Mesenchymal stem cell (in vitro differentiated cells and primary cell): ENCODE results near the gene FAM13A.

Source experiments
- DNase-seq: peaks from one replicate; pipeline ENCODE4 v3.0.0-alpha.2; 2013
- H2AFZ ChIP-seq: one replicate; pipeline ENCODE4 v1.6.1; 2013; ENCODE audit warnings: low read depth, mild to moderate bottlenecking, control low read depth, inconsistent platforms, low read length, moderate library complexity
- H2AK5ac ChIP-seq: 2 replicates; pipeline ENCODE4 v1.6.1; 2013; ENCODE audit warnings: low read length, moderate library complexity, mild to moderate bottlenecking, inconsistent platforms; ENCODE audit not compliant: severe bottlenecking
- H2BK120ac ChIP-seq: one replicate; pipeline ENCODE4 v1.6.1; 2013; ENCODE audit warnings: low read depth, mild to moderate bottlenecking, inconsistent platforms, low read length, moderate library complexity
- H2BK12ac ChIP-seq, 2 experiments: one replicate each; pipeline ENCODE4 v1.6.1; 2013; ENCODE audit warnings: inconsistent platforms in 2 of 2, low read length in 2 of 2, mild to moderate bottlenecking in 2 of 2, moderate library complexity in 2 of 2, control low read depth in 1 of 2
- H2BK15ac ChIP-seq: one replicate; pipeline ENCODE4 v1.6.1; 2013; ENCODE audit warnings: mild to moderate bottlenecking, low read depth, inconsistent platforms; ENCODE audit not compliant: poor library complexity, severe bottlenecking
- H2BK5ac ChIP-seq: 2 replicates; pipeline ENCODE4 v1.6.1; 2013; ENCODE audit warnings: low read depth, mild to moderate bottlenecking, low read length, control low read depth, inconsistent platforms; ENCODE audit not compliant: poor library complexity, severe bottlenecking
- H3K14ac ChIP-seq, 2 experiments: one replicate each; pipeline ENCODE4 v1.6.1; 2013; ENCODE audit warnings: inconsistent platforms in 2 of 2, low read length in 2 of 2, control low read depth in 1 of 2, mild to moderate bottlenecking in 1 of 2, moderate library complexity in 1 of 2
- H3K18ac ChIP-seq, 2 experiments: one replicate each; pipeline ENCODE4 v1.6.1; 2013; ENCODE audit warnings: inconsistent platforms in 2 of 2, low read length in 2 of 2, control low read depth in 1 of 2, low read depth in 1 of 2, mild to moderate bottlenecking in 1 of 2
- H3K23ac ChIP-seq, 2 experiments: one replicate each; pipeline ENCODE4 v1.6.1; 2013; ENCODE audit warnings: inconsistent platforms in 2 of 2, low read length in 2 of 2, mild to moderate bottlenecking in 2 of 2, moderate library complexity in 2 of 2, control low read depth in 1 of 2
- H3K27ac ChIP-seq: 2 replicates; pipeline ENCODE4 v1.5.1; 2013; ENCODE audit warnings: mild to moderate bottlenecking, moderate library complexity, low read length, control low read depth, inconsistent platforms; ENCODE audit not compliant: poor library complexity, severe bottlenecking
- H3K27me3 ChIP-seq, 2 experiments: 2 replicates each; pipeline versions ENCODE4 v1.6.1 to v1.7.0; 2013; ENCODE audit warnings: low read length in 2 of 2, mild to moderate bottlenecking in 2 of 2, moderate library complexity in 2 of 2, control low read depth in 1 of 2, inconsistent platforms in 1 of 2; ENCODE audit not compliant: control insufficient read depth in 1 of 2, insufficient read depth in 1 of 2
- H3K36me3 ChIP-seq, 2 experiments: 2 replicates each; pipeline versions ENCODE4 v1.6.1 to v1.7.0; 2013; ENCODE audit warnings: low read length in 2 of 2, control low read depth in 1 of 2, inconsistent platforms in 1 of 2, low read depth in 1 of 2, mild to moderate bottlenecking in 1 of 2; ENCODE audit not compliant: insufficient read depth in 2 of 2, control insufficient read depth in 1 of 2
- H3K4ac ChIP-seq, 2 experiments: one replicate each; pipeline ENCODE4 v1.6.1; 2013; ENCODE audit warnings: inconsistent platforms in 2 of 2, low read length in 2 of 2, mild to moderate bottlenecking in 2 of 2, moderate library complexity in 2 of 2, control low read depth in 1 of 2, low read depth in 1 of 2
- H3K4me1 ChIP-seq: 2 replicates; pipeline ENCODE4 v1.6.1; 2013; ENCODE audit warnings: low read depth, low read length, control low read depth; ENCODE audit not compliant: control insufficient read depth, insufficient read depth
- H3K4me2 ChIP-seq: 2 replicates; pipeline ENCODE4 v1.6.1; 2013; ENCODE audit warnings: low read length, mild to moderate bottlenecking, inconsistent platforms; ENCODE audit not compliant: poor library complexity, severe bottlenecking
- H3K4me3 ChIP-seq, 2 experiments: 2 replicates each; pipeline versions ENCODE4 v1.5.1 to v1.7.0; 2013; ENCODE audit warnings: low read length in 2 of 2, mild to moderate bottlenecking in 2 of 2, control low read depth in 1 of 2, low read depth in 1 of 2; ENCODE audit not compliant: insufficient read depth in 1 of 2
- H3K79me1 ChIP-seq: replicated peaks from 2 replicates; pipeline ENCODE4 v1.6.1; 2013; ENCODE audit warnings: mild to moderate bottlenecking, control low read depth, low read length, inconsistent platforms; ENCODE audit not compliant: poor library complexity, severe bottlenecking
- H3K9ac ChIP-seq: 2 replicates; pipeline ENCODE4 v1.7.0; 2013; ENCODE audit warnings: mild to moderate bottlenecking, low read length, moderate library complexity
- H3K9me3 ChIP-seq: 2 replicates; pipeline ENCODE4 v1.7.0; 2013; ENCODE audit warnings: mild to moderate bottlenecking, low read length; ENCODE audit not compliant: control insufficient read depth
- H4K8ac ChIP-seq: one replicate; pipeline ENCODE4 v1.6.1; 2013; ENCODE audit warnings: inconsistent platforms, mild to moderate bottlenecking, low read length, moderate library complexity
- H4K91ac ChIP-seq: one replicate; pipeline ENCODE4 v1.6.1; 2013; ENCODE audit warnings: mild to moderate bottlenecking, low read length, inconsistent platforms
- WGBS: methylation state at CpG from one replicate; pipeline ENCODE4 v1.1.7; 2013; ENCODE audit warnings: mixed read lengths; 5-methylcytosine and 5-hydroxymethylcytosine counted together

Gene FAM13A

GRCh38 chr4:88738180-88738579, 318.8 kb downstream of the FAM13A start:
- Histone ChIP-seq H2BK5ac (no peak overlapping the region), H2AFZ (no peak overlapping the region), H3K9ac (no peak overlapping the region), H3K4me3 (no peak overlapping the region), H4K91ac (no peak overlapping the region), H3K79me1 (no peaks in the 10 kb centered on the region), H3K14ac (no peak overlapping the region), H3K4ac (no peak overlapping the region), H3K9me3 (no peaks in the 10 kb centered on the region), H3K36me3 (peaks cover 4 to 43% of the 10 kb centered on the region in 2 experiments), H2BK120ac (no peak overlapping the region), H3K27ac (peak overlapping the region; percentile 64), H3K27me3 (no peaks in the 10 kb centered on the region), H2BK15ac (no peak overlapping the region), H3K23ac (no peak overlapping the region), H2AK5ac (peak overlapping the region; percentile 79), H3K4me2 (no peak overlapping the region), H2BK12ac (no peak overlapping the region), H4K8ac (no peak overlapping the region), H3K4me1 (peaks cover 9% of the 10 kb centered on the region), H3K18ac (no peak overlapping the region)
- WGBS: 92% methylated on average over 4 of the region's 4 CpGs
- no peak for DNase-seq

GRCh38 chr4:88737307-88737941, 319.6 kb downstream of the FAM13A start:
- Histone ChIP-seq H3K27ac (peak overlapping the region; percentile 64), H3K9ac (no peak overlapping the region), H3K23ac (no peak overlapping the region), H3K27me3 (no peaks in the 10 kb centered on the region), H3K14ac (no peak overlapping the region), H4K91ac (no peak overlapping the region), H4K8ac (no peak overlapping the region), H2BK12ac (no peak overlapping the region), H3K18ac (no peak overlapping the region), H2BK15ac (no peak overlapping the region), H2AFZ (no peak overlapping the region), H3K4me3 (no peak overlapping the region), H3K36me3 (peaks cover 4 to 48% of the 10 kb centered on the region in 2 experiments), H3K9me3 (no peaks in the 10 kb centered on the region), H2BK120ac (no peak overlapping the region), H2BK5ac (no peak overlapping the region), H3K4me2 (peak overlapping the region; percentile 70), H2AK5ac (no peak overlapping the region), H3K4me1 (peaks cover 9% of the 10 kb centered on the region), H3K79me1 (no peaks in the 10 kb centered on the region), H3K4ac (no peak overlapping the region)
- peak; percentile 17 for DNase-seq
- 60% methylated on average over 11 of the region's 14 CpGs for WGBS

- Histone ChIP-seq H3K14ac (no peak overlapping the region), H3K4me2 (no peak overlapping the region), H2AK5ac (no peak overlapping the region), H2BK12ac (no peak overlapping the region), H3K27me3 (no peaks in the 10 kb centered on the region), H2BK15ac (no peak overlapping the region), H4K91ac (no peak overlapping the region), H3K36me3 (peaks cover 4 to 54% of the 10 kb centered on the region in 2 experiments), H3K4ac (no peak overlapping the region), H3K9ac (no peak overlapping the region), H3K79me1 (no peaks in the 10 kb centered on the region), H2BK5ac (no peak overlapping the region), H4K8ac (no peak overlapping the region), H3K27ac (no peak overlapping the region), H3K4me1 (peaks cover 9% of the 10 kb centered on the region), H3K23ac (no peak overlapping the region), H2AFZ (no peak overlapping the region), H3K18ac (no peak overlapping the region), H3K9me3 (no peaks in the 10 kb centered on the region), H2BK120ac (no peak overlapping the region), H3K4me3 (no peak overlapping the region)
- no peak for DNase-seq
- WGBS: 95% methylated on average over 3 of the region's 3 CpGs
These were observed 320.7 kb downstream of the FAM13A start for GRCh38 chr4:88736264-88736663.

- H3K18ac ChIP-seq: no peak overlapping the region
- no peak overlapping the region for H4K91ac ChIP-seq
- H3K14ac ChIP-seq: no peak overlapping the region
- no peak overlapping the region for H3K4ac ChIP-seq
- no peak overlapping the region for H4K8ac ChIP-seq
- no peak overlapping the region for H2BK15ac ChIP-seq
- no peak overlapping the region for H3K4me3 ChIP-seq
- H3K4me1 ChIP-seq: peaks cover 9% of the 10 kb centered on the region
- H2AFZ ChIP-seq: no peak overlapping the region
- no peak overlapping the region for H3K27ac ChIP-seq
- no peak overlapping the region for H2BK12ac ChIP-seq
- no peaks in the 10 kb centered on the region for H3K79me1 ChIP-seq
- H2BK5ac ChIP-seq: no peak overlapping the region
- no peaks in the 10 kb centered on the region for H3K9me3 ChIP-seq
- H3K4me2 ChIP-seq: no peak overlapping the region
- H3K36me3 ChIP-seq: peaks cover 9 to 54% of the 10 kb centered on the region in 2 experiments
- 100% methylated on average over 1 of the region's 1 CpG for WGBS
- no peak overlapping the region for H3K9ac ChIP-seq
- H3K23ac ChIP-seq: no peak overlapping the region
- no peak overlapping the region for H2BK120ac ChIP-seq
- no peak overlapping the region for H2AK5ac ChIP-seq
- DNase-seq: no peak
- no peaks in the 10 kb centered on the region for H3K27me3 ChIP-seq
These were observed 321.4 kb downstream of the FAM13A start for GRCh38 chr4:88735564-88735963.
